Islet of Langerhans (tissue), 1 donor: Measurements from ENCODE around the gene MINDY3.

Experiments
- FAIRE-seq: peaks from one replicate; lab custom pipeline; 2011; peaks lifted over from hg19 to GRCh38; lab: Jason Lieb, UNC

MINDY3 gene

GRCh38 chr10:15805395-15806058 lies 54.8 kb downstream of the MINDY3 start:
- FAIRE-seq = no peak

DNA sequence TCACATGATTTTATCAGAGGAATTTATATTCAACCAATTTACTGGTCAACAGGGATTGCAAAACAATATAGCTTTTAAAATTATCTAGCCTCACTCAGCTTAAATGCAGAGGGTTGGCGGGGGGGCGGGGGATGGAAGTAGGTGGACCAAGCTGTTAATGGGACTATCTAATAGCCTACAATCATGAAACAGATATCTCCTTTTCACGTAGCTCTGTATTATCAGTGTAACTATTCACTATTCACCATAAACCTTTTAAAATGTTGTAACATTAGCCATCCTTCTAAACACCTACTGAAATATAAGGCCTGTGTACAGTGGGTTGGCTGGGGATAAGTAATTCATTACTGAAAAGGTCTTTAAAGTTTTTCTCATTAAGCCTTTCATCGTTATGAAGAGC lies 56.2 kb downstream of the MINDY3 start:
- no peak for FAIRE-seq

DNA sequence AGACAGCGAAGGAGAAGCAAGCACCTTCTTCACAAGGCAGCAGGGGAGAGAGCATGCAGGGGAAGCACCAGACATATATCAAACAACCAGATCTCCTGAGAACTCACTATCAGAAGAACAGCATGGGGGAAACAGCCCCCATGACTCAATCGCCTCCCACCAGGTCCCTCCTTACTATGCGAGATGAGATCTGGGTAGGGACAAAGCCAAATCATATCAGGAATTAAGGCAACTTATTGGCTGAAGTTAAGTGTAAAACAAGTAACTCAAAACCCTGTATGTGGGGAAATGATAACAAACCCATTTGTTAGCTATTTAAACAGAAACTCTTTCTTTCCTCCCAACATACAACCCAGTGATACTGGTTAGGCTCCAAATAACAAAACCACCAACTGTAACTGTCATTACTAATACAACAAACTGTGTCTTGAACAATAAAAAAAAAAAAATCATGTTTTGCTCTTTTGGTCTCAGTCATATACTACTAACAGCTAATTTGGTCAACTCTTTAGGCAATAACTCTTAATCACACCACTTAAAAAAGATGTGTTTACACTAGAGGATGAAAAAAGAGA lies 57.8 kb downstream of the MINDY3 start:
- FAIRE-seq = no peak

DNA sequence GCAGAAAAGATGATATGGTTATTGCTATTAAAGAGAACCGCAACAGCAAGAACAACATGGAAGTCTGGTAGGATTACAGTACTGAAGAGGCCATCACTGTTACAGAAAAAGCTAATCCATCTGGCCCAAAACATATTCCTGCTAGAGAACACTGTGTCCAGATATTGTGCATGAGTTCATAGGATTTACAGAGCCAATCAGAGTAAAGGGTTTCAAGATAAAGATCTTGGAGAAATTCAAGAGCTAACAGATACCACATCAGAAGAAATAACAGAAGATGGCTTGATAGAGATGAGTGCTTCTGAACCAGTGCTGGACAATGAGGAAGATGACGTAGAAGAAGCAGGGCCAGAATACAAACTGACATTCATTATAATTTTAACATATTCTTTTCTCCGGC lies 58.7 kb downstream of the MINDY3 start:
- no peak for FAIRE-seq

DNA sequence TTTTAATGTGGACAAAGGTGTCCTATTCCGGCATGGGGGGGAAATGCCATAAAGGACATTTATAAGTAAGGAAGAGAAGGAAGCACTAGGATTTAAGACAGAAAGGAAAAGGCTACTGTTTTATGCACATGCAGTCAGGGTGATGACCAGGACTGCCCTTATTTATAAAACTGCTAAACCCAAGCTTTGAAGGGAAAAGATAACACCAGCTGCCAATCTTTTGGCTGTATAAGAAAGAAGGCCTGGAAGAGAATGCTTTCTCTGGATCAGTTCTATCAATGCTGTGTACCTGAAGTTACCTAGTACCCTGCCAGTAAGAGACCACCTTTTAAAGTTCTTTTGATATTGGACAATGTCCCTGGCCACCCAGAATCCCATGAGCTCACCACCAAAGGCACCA lies 59.2 kb downstream of the MINDY3 start:
- FAIRE-seq = no peak

DNA sequence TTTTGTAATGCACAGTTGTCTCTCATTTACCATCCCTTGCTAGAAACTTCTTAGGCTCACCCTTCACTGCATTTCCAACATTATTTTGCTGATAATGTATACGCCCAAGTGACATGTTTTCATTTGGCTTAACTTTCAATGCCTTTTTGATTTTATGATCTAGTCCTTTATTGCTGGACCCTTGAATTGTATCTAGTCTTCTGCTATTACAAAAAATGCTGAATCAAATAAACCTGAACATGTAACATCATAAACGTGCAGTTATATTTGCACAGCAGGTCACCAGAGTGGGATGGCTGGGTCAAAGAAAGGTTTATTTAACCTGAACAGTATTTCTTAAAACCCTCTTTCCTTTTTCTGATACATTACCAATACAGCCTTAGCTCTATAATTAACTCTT lies 63.0 kb downstream of the MINDY3 start:
- FAIRE-seq = no peak

DNA sequence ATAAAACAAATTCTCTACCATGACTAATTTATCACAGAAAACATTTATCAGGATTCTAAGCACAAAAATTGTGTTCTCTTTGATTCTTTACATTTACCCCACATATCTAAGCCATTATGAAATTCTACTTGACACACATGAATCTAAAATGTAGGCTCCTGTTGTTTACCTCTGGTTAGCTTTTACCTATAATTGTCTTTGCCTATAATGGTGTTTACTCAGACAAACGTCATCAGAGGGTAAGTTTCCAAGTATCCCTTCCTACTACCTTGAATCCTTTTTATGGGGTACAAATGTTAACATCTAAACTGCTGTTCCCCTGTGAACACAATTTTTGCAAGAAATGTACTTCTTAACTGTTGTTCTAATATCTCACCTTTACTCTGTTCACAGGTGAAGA lies 63.5 kb downstream of the MINDY3 start:
- FAIRE-seq = no peak

DNA sequence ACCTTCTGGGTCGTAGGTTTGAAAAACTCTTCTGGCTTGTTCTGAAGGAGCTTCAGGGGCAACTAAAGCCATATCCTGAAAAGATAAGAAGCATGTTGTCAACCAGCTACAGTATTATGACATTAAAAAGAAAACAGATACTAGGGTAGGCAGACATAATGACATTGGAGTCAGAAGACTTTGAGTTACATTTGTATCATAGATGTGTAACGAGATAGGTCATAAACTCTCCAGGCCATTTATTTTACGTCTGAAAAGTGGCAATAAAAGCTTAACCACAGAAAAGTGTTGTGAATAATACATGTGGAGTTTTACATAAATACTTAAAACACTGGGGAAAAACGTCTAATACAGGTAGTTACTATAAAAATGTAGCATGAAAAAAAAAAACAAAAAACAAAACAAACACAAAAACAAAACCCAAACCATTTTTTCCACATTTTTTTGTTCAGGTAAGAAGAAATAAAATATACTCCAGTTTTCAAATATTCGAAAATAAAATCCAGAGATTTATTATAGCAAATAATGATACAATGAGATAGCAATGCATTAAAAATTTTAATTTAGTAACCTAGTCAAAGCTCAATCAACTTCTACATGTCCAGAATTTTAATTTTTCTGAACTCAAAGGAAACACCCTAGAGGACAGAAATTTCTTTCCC lies 64.1 kb downstream of the MINDY3 start:
- no peak for FAIRE-seq

DNA sequence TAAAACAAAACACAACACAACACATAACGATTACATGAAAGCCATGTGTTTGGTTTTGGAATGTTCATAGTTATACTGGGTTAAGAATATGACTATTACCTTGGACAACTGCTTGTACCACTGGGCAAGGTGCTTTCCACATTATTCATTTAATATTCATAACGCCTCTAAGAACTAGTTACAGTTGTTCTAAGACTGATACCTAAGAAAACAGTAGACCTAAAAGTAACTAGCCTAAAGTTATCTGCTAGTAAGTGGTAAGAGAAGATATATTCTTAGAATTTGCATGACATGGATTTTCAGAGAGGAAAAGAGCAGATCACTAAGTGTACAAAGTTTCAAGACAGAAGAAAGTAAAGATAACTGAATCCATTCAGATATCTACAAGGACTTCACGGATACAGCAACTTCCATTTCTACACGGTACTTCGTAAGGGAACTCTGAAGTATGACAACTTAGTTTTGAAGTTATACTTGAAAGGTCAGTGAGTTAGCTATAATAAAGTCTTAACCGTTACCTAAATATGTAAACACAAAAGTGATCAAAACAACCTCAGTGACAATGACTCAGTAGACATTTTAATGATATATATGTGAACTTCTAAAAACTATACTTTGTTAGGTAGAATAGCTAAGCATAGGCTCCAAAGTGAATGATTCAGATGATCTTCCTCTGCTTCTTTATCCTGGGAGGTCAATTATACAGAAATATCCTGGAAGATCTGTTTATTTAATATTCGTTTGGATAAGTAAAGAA lies 65.1 kb downstream of the MINDY3 start:
- no peak for FAIRE-seq

DNA sequence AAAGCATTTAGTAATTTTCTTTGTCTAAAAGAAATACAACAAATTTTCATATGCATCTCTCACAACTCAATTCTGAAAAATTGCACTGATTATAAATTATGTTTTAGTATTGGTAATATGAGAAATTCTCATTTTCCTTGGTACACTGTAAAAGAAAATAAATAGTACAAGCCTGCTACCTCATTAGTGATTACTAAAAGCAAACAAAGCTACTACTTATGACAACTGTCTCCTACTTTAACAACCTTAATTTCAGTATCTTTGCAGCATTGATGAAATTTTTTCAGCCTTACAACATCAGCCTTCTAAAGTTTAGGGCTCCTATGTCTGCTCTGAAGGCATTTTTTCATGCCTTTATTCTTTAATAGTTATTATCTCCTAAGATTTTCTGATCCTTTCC lies 65.7 kb downstream of the MINDY3 start:
- FAIRE-seq = no peak

DNA sequence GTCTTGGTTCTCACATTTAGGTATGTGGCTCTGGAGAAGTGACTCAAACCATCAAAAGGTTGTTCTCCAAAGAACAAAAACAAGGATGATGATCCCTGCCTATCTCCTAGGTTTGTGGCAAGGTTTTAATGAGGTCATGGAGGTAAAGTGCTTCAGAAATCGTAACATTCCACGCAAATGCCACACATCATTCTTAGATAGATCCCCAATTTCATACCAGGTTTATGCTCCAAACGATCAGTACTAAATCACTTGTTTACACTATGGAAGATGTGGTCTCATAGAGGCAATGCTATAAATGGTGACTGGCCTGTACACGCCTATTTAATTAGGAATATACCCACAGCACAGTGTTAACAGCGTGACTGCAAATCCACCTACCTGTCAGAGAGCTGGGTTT lies 66.6 kb downstream of the MINDY3 start:
- no peak for FAIRE-seq

- FAIRE-seq = no peak
Measured at GRCh38 chr10:15792777-15793176, 67.5 kb downstream of the MINDY3 start.

- FAIRE-seq = no peak
Measured at GRCh38 chr10:15791816-15792524, 68.3 kb downstream of the MINDY3 start.

GRCh38 chr10:15789793-15790525 lies 70.3 kb downstream of the MINDY3 start:
- peak; percentile 17 for FAIRE-seq

GRCh38 chr10:15787426-15787825 lies 72.9 kb downstream of the MINDY3 start:
- FAIRE-seq = no peak

DNA sequence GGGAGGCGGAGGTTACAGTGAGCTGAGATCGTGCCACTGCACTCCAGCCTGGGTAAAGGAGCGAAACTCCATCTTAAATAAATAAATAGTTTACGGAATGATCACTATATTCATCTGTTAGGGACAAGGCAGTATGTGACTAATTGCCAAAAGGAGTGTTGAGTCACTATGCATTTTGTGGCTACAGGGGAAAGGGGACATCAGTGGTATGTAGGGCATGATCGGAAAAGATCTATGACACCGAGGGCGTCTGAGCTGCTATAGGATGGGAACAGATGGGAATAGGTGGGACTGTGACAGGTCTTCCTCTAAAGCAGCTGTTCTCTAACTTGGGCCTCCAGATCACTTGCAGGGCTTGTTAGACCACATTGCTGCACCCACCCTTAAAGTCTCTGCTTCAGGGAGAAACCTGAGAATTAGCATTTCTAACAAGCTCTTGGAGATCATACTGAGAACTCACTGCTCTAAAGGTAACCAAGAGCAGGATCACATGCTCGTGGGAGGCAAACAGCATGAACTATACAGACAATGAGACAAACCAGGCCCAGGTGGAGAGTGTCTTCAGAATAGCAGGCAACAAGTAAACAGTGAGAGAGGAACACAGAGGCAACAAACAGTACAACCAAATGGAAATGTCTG lies 75.5 kb downstream of the MINDY3 start:
- no peak for FAIRE-seq

DNA sequence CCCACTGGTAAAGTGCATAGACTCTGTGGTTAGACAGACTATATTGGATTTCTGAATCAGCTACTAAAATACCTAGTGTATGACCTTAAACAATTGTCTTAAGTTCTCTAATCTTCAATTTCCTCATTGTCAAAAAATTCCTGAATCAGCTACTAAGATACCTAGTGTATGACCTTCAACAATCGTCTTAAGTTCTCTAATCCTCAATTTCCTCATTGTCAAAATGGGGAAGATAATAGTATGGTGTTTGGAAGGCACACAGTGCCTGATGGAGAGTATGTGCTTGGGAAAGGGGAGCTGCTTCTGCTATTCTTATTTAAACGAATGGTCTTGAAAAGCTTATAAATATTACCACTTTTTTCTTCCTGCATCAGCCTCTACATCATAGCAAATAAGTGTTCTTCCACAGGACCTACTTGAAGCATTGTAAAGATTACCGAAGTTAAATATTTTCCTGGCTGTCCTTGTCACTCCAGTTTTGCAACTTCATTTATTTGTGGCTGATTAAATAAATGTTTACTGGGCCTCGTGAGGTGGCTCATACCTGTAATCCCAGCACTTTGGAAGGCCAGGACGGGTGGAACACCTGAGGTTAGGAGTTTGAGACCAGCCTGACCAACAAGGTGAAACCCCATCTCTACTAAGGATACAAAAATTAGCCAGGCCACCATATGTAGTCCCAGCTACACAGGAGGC lies 76.2 kb downstream of the MINDY3 start:
- FAIRE-seq = no peak

GRCh38 chr10:15782851-15783250 lies 77.5 kb downstream of the MINDY3 start:
- FAIRE-seq = no peak

DNA sequence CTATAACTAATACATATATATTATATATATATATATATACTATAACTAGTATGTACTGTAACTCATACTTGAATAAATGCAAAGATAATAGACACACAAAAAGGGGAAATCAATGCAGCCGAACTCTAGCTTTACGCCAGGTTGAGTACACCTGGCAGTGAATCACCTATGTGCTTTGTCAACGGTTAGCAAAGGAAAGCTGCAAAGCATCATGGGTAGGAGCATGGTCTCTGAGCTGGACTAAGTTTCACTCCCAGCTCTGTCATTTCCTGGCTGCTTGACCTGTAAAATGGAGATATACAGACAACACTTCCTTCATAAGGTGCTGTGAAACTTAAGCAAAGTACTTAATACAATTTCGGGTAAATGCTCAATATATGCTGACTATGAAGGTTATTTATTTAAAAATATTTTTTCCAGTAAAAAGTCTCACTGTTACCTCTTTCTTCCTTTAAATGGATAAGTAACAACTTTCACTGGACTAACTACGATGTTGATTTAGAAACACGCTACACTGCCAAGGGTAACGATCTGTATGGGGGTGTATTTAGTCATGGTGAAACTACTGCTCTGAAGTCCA lies 78.8 kb downstream of the MINDY3 start:
- FAIRE-seq = no peak
